ENCODE results near the gene SSH2. TPM values are rescaled to one million over a fixed set of nuclear protein-coding genes. Genes with fewer than 3 reads are reported as not detected.

SSH2 gene
- total and polyA plus RNA-seq, 9 of the 15 experiments (the other 6 are each of a cell fraction or from before 2014, with no cell fraction given): 3.9 to 16.1 (median 10.2) TPM

GRCh38 chr17:29827179-29827578 is 102.8 kb downstream of the SSH2 start:
- ATAC-seq (no peak), FAIRE-seq (peak; percentile 19), DNase-seq (ENCODE audit: extremely low read depth in 1 of 4, low spot score in 3 of 4) (no peak)
- CTCF ChIA-PET (ENCODE audit: low intra/inter-chr PET ratio): no interaction called here
- no peaks in the 10 kb centered on the region for H3K9me3 ChIP-seq (replicated peaks; ENCODE audit: control insufficient read depth, insufficient read depth, low read depth, low read length)
- H4K20me1 ChIP-seq (replicated peaks; ENCODE audit: control insufficient read depth, insufficient read depth, low read length): no peaks in the 10 kb centered on the region
- H3K9me1 ChIP-seq (ENCODE audit: control insufficient read depth, insufficient read depth, low read length): no peaks in the 10 kb centered on the region
- H3K4me1 ChIP-seq (replicated peaks in 1 of 2; ENCODE audit: control insufficient read depth in 2 of 2, insufficient read depth in 2 of 2, low read length in 2 of 2): no peaks in the 10 kb centered on the region
- no peaks in the 10 kb centered on the region for H3K36me3 ChIP-seq (ENCODE audit: control insufficient read depth, insufficient read depth, low read length)
- TF ChIP-seq, protein P1, sequence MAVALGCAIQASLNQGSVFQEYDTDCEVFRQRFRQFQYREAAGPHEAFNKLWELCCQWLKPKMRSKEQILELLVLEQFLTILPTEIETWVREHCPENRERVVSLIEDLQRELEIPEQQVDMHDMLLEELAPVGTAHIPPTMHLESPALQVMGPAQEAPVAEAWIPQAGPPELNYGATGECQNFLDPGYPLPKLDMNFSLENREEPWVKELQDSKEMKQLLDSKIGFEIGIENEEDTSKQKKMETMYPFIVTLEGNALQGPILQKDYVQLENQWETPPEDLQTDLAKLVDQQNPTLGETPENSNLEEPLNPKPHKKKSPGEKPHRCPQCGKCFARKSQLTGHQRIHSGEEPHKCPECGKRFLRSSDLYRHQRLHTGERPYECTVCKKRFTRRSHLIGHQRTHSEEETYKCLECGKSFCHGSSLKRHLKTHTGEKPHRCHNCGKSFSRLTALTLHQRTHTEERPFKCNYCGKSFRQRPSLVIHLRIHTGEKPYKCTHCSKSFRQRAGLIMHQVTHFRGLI (CRISPR knock-in tag; IDR thresholded peaks at IDR 0.05): no peak
- TF ChIP-seq SMAD4 (CRISPR knock-in tag; conservative IDR thresholded peaks at IDR 0.05): no peak
- TF ChIP-seq MTA3 (IDR thresholded peaks at IDR 0.05; ENCODE audit: borderline replicate concordance): no peak
- no peak for TF ChIP-seq NR3C1 (CRISPR knock-in tag; IDR thresholded peaks at IDR 0.05)
- TF ChIP-seq ZNF398 (CRISPR knock-in tag; IDR thresholded peaks at IDR 0.05): no peak
- no peak for TF ChIP-seq TFAM (CRISPR knock-in tag; conservative IDR thresholded peaks at IDR 0.05)
- no peak for TF ChIP-seq RAD21 (CRISPR knock-in tag; conservative IDR thresholded peaks at IDR 0.05 in 1 of 2, IDR thresholded peaks at IDR 0.05 in 1 of 2)
- no peak for TF ChIP-seq RNF2 (IDR thresholded peaks at IDR 0.05)
- TF ChIP-seq HMG20A (CRISPR knock-in tag; conservative IDR thresholded peaks at IDR 0.05): no peak
- TF ChIP-seq SMARCE1 (IDR thresholded peaks at IDR 0.05): no peak
- TF ChIP-seq, protein P2, sequence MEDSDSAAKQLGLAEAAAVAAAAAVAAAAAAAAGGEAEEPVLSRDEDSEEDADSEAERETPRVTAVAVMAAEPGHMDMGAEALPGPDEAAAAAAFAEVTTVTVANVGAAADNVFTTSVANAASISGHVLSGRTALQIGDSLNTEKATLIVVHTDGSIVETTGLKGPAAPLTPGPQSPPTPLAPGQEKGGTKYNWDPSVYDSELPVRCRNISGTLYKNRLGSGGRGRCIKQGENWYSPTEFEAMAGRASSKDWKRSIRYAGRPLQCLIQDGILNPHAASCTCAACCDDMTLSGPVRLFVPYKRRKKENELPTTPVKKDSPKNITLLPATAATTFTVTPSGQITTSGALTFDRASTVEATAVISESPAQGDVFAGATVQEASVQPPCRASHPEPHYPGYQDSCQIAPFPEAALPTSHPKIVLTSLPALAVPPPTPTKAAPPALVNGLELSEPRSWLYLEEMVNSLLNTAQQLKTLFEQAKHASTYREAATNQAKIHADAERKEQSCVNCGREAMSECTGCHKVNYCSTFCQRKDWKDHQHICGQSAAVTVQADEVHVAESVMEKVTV (CRISPR knock-in tag; IDR thresholded peaks at IDR 0.05): no peak
- TF ChIP-seq SOX6 (IDR thresholded peaks at IDR 0.05): no peak
- TF ChIP-seq BCL6 (CRISPR knock-in tag; IDR thresholded peaks at IDR 0.05): no peak
- TF ChIP-seq PRPF4 (IDR thresholded peaks at IDR 0.05; ENCODE audit: insufficient read depth, low read depth, low read length, poor library complexity, severe bottlenecking): no peak
- TF ChIP-seq NCOR1 (IDR thresholded peaks at IDR 0.05): no peak
- TF ChIP-seq ZBTB8A (IDR thresholded peaks at IDR 0.05; ENCODE audit: partially characterized antibody): no peak
- no peak for TF ChIP-seq STAG1 (CRISPR knock-in tag; IDR thresholded peaks at IDR 0.05; ENCODE audit: borderline replicate concordance)
- no peak for TF ChIP-seq HDAC1 (IDR thresholded peaks at IDR 0.05)
- H3K9ac ChIP-seq (ENCODE audit: insufficient read depth in 1 of 2, low read depth in 2 of 2, low read length in 2 of 2): no peak overlapping the region
- H3K4me2 ChIP-seq (ENCODE audit: insufficient read depth, low read length): no peak overlapping the region
- no peak overlapping the region for H3K4me3 ChIP-seq
- no peak overlapping the region for H3K27ac ChIP-seq (ENCODE audit: extremely low read depth, low read depth, low read length)
- in situ Hi-C loops (cut with MboI): no loop called here
- intact Hi-C loops (cut with micrococcal nuclease): no loop called here
- no peaks in the 10 kb centered on the region for H3K27me3 ChIP-seq (ENCODE audit: control insufficient read depth in 2 of 2, insufficient read depth in 2 of 2, low read length in 2 of 2)
- BruUV-seq (replicated peaks): no TSS peak
- POLR2A ChIA-PET: no interaction called here
- no peak overlapping the region for H2AFZ ChIP-seq (ENCODE audit: low read depth, low read length)
- H3K79me2 ChIP-seq (ENCODE audit: control insufficient read depth, insufficient read depth, low read length): no peaks in the 10 kb centered on the region
